ENCODE results near the gene RTL3.

GRCh38 chrX:78708816-78709215, 49.7 kb upstream of the RTL3 start:
- TF ChIP-seq CTCF (IDR thresholded peaks at IDR 0.05) (no peak), ZFX (IDR thresholded peaks at IDR 0.05; ENCODE audit: borderline replicate concordance) (no peak)

All from 22Rv1 (cell line).